ENCODE measurements around the gene PTGES3L. TPM values are rescaled to one million over a fixed set of nuclear protein-coding genes. Genes with fewer than 3 reads are reported as not detected.
"Not testable (repeated sequence)": the region's sequence is repeated elsewhere in the genome, so short reads cannot be mapped to it uniquely, and the experiment has no call there.

Gene PTGES3L
- total and polyA plus RNA-seq, 10 donors = 0.61 to 1.8 (median 0.93) TPM; not detected in 1

DNA sequence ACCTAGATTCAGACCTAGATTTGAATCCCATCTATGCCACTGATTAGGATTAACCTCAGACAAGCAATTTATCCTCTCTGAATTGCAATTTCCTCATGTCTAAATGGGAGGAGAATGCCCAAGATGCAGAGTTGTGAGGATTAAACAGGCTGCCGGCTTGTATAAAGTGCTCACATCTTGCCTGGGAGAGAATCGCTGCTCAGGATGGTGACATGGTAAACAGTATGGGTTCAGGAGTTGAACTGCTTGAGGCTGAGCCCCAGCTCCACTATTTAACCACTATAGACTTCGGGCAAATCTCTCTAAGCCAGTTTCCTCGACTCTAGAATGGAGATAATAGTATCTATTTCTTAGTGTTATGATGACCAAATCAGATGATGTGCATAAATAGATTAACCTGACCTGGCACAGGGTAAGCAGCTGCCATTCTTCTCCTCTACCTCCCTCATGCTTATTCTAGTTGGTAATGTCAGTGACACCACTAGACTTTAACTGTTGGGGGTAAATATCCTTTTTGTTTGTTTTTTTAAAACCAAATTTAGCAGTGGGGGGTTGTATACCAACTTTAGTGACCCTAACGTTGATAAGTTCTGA, 17.6 kb upstream of the PTGES3L start:
- Histone ChIP-seq H3K36me3 (peaks cover 0 to 62% (median 41%) of the 10 kb centered on the region in 6 donors), H3K4me1 (peaks cover 13 to 52% (median 42%) of the 10 kb centered on the region in 6 donors), H3K4me3 (peak overlapping the region in 5 of 8 donors; percentile 62 to 97 (median 67)), H3K27ac (peak overlapping the region; percentile 45 to 96 (median 90)), H3K9me3 (no peaks in the 10 kb centered on the region), H3K27me3 (replicated peaks in 1 of 7) (no peaks in the 10 kb centered on the region)
- no peak for DNase-seq
- intact Hi-C loops (cut with DNase I; ENCODE audit: low total_unique reads) = no loop called here
- TF ChIP-seq POLR2AphosphoS5 (IDR thresholded peaks at IDR 0.05) = no peak
- TF ChIP-seq POLR2A (IDR thresholded peaks at IDR 0.05) = no peak
- TF ChIP-seq CTCF (IDR thresholded peaks at IDR 0.05 in 8 of 11, conservative IDR thresholded peaks at IDR 0.05 in 3 of 11) = no peak
- WGBS, 5 donors = 24 to 39% (median 28%) methylated on average over 5 of the region's 5 CpGs

GRCh38 chr17:42993913-42994312, 14.0 kb upstream of the PTGES3L start:
- H3K27ac ChIP-seq; H3K9me3 ChIP-seq; intact Hi-C loops (cut with DNase I; ENCODE audit: low total_unique reads); H3K4me3 ChIP-seq; H3K27me3 ChIP-seq (replicated peaks in 1 of 7); DNase-seq: not testable (repeated sequence)
- WGBS, 5 donors = 83 to 88% (median 86%) methylated on average over 10 of the region's 10 CpGs
- Histone ChIP-seq H3K4me1 (peaks cover 2 to 31% (median 10%) of the 10 kb centered on the region in 6 donors), H3K36me3 (peaks cover 3 to 64% (median 48%) of the 10 kb centered on the region in 6 donors)

DNA sequence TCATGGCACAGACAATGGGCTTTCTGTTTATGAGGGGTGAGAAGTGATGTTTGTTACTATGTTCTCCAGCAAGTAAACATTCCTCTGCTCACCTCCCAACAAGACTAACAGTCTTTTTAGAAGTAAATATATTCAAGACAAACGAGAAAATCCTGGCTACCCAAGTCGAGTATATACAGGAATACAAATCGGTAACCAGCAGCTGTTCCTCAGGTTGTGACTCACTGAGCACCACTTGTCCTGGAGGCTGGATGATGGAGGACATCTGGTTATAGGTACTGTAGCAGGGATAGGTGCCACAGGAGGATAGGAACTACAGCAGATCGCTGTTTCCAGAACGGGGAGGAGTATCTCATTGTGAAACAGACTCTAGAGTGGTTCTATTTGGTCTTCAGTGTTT, 13.0 kb upstream of the PTGES3L start:
- TF ChIP-seq CTCF (IDR thresholded peaks at IDR 0.05 in 8 of 11, conservative IDR thresholded peaks at IDR 0.05 in 3 of 11) = no peak
- no peak for TF ChIP-seq POLR2A (IDR thresholded peaks at IDR 0.05)
- TF ChIP-seq POLR2AphosphoS5 (IDR thresholded peaks at IDR 0.05) = no peak
- no peak overlapping the region for H3K27ac ChIP-seq
- peaks cover 0 to 25% (median 8%) of the 10 kb centered on the region in 6 donors for H3K4me1 ChIP-seq
- no peak for DNase-seq
- H3K27me3 ChIP-seq (replicated peaks in 1 of 7) = no peaks in the 10 kb centered on the region
- no peaks in the 10 kb centered on the region for H3K9me3 ChIP-seq
- H3K36me3 ChIP-seq = peaks cover 3 to 74% (median 59%) of the 10 kb centered on the region in 6 donors
- no peak overlapping the region for H3K4me3 ChIP-seq
- intact Hi-C loops (cut with DNase I; ENCODE audit: low total_unique reads) = no loop called here
- WGBS, 5 donors = 89 to 93% (median 92%) methylated on average over 5 of the region's 5 CpGs

DNA sequence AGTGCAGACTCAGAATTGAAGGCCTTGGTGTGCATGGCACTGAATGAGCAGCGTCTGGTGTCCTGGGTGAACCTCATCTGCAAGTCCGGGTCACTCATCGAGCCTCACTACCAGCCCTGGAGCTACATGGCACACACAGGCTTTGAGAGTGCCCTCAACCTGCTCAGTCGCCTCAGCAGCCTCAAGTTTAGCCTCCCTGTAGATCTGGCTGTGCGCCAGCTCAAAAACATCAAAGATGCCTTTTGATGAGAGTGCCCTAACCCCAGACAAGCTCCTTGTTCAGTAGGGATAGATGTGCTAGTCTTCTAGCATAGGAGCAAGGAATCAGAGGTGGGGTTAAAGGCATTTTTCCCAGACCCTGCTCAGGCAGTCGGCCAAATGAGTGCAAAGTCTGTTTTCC, 11.6 kb upstream of the PTGES3L start:
- no peak for DNase-seq
- Histone ChIP-seq H3K27me3 (replicated peaks in 1 of 7) (no peaks in the 10 kb centered on the region), H3K4me1 (peaks cover 0 to 29% (median 8%) of the 10 kb centered on the region in 6 donors), H3K9me3 (no peaks in the 10 kb centered on the region), H3K4me3 (no peak overlapping the region), H3K27ac (no peak overlapping the region), H3K36me3 (peaks cover 3 to 88% (median 73%) of the 10 kb centered on the region in 6 donors)
- no peak for TF ChIP-seq POLR2A (IDR thresholded peaks at IDR 0.05)
- no peak for TF ChIP-seq CTCF (IDR thresholded peaks at IDR 0.05 in 8 of 11, conservative IDR thresholded peaks at IDR 0.05 in 3 of 11)
- no peak for TF ChIP-seq POLR2AphosphoS5 (IDR thresholded peaks at IDR 0.05)
- intact Hi-C loops (cut with DNase I; ENCODE audit: low total_unique reads) = no loop called here
- 89 to 98% (median 95%) methylated on average over 6 of the region's 6 CpGs for WGBS, 5 donors

Measured in spleen (tissue), 11 donors.